SK-N-SH treated with all-trans-retinoic acid at 6 μM for 48 hours (cell line): ENCODE results near the gene KRT20.

Experiments used
- ATAC-seq: fragments of 200-7000 bp; cut with Tn5 transposase; 3 replicates; pipeline ENCODE4 v1.9.1; 2020; ENCODE audit warnings: mild to moderate bottlenecking, moderate library complexity
- ARNTL ChIP-seq: fragments of 450-650 bp; formaldehyde crosslinking; IDR thresholded peaks from 2 replicates; pipeline ENCODE4 v1.5.0; 2020; ENCODE audit warnings: low read depth, mild to moderate bottlenecking, moderate library complexity, borderline replicate concordance
- CSDC2 ChIP-seq: fragments of 250-450 bp; sonication (Bioruptor Pico); IDR thresholded peaks from 2 replicates; pipeline ENCODE4 v1.5.0; 2020; ENCODE audit warnings: mild to moderate bottlenecking, moderate library complexity
- ESRRG ChIP-seq: fragments of 250-450 bp; sonication (Bioruptor Pico); IDR thresholded peaks from 2 replicates; pipeline ENCODE4 v1.6.1; 2021; ENCODE audit warnings: mild to moderate bottlenecking
- ISL1 ChIP-seq: fragments of 250-450 bp; sonication (Bioruptor Pico); IDR thresholded peaks from 2 replicates; pipeline ENCODE4 v2.1.2; 2022; ENCODE audit warnings: mild to moderate bottlenecking, moderate library complexity
- OSR1 ChIP-seq: fragments of 250-450 bp; sonication (Bioruptor Pico); IDR thresholded peaks from 2 replicates; pipeline ENCODE4 v1.8.0; 2022; ENCODE audit warnings: moderate library complexity, mild to moderate bottlenecking, inconsistent platforms
- PPARA ChIP-seq: fragments of 250-450 bp; sonication (Bioruptor Pico); IDR thresholded peaks from 2 replicates; pipeline ENCODE4 v1.5.0; 2020; ENCODE audit warnings: mild to moderate bottlenecking, borderline replicate concordance
- RARB ChIP-seq: fragments of 250-450 bp; sonication (Bioruptor Pico); IDR thresholded peaks from 2 replicates; pipeline ENCODE4 v1.8.0; 2021; ENCODE audit warnings: mild to moderate bottlenecking, moderate library complexity
- TCF4 ChIP-seq: fragments of 250-450 bp; sonication (Bioruptor Pico); IDR thresholded peaks from 2 replicates; pipeline ENCODE4 v1.8.0; 2021; ENCODE audit warnings: mild to moderate bottlenecking, moderate library complexity, borderline replicate concordance
- TOX ChIP-seq: fragments of 250-450 bp; sonication (Bioruptor Pico); IDR thresholded peaks from 2 replicates; pipeline ENCODE4 v1.8.0; 2021; ENCODE audit warnings: mild to moderate bottlenecking, moderate library complexity, borderline replicate concordance
- ZC3H10 ChIP-seq: fragments of 250-450 bp; sonication (Bioruptor Pico); IDR thresholded peaks from 2 replicates; pipeline ENCODE4 v1.5.1; 2021; ENCODE audit warnings: mild to moderate bottlenecking, moderate library complexity
- ZNF565 ChIP-seq: fragments of 450-650 bp; formaldehyde crosslinking; conservative IDR thresholded peaks from 2 replicates; pipeline ENCODE4 v1.5.0; 2020; ENCODE audit warnings: low read depth, mild to moderate bottlenecking, moderate library complexity
- ZNF70 ChIP-seq: fragments of 450-650 bp; formaldehyde crosslinking; IDR thresholded peaks from 2 replicates; pipeline ENCODE4 v1.5.0; 2020; ENCODE audit warnings: mild to moderate bottlenecking, moderate library complexity
- ZNF8 ChIP-seq: fragments of 450-650 bp; formaldehyde crosslinking; IDR thresholded peaks from 2 replicates; pipeline ENCODE4 v1.5.0; 2020; ENCODE audit warnings: mild to moderate bottlenecking, moderate library complexity
- TF ChIP-seq, protein P1 (sequence below): fragments of 250-450 bp; sonication (Bioruptor Pico); IDR thresholded peaks from 2 replicates; pipeline ENCODE4 v1.5.1; 2020; ENCODE audit warnings: low read depth, mild to moderate bottlenecking, moderate library complexity
- TF ChIP-seq, protein P2 (sequence below): fragments of 250-450 bp; sonication (Bioruptor Pico); IDR thresholded peaks from 2 replicates; pipeline ENCODE4 v1.8.0; 2021; ENCODE audit warnings: low read depth, mild to moderate bottlenecking, moderate library complexity, borderline replicate concordance
- TF ChIP-seq, protein P3 (sequence below): fragments of 250-450 bp; sonication (Bioruptor Pico); IDR thresholded peaks from 2 replicates; pipeline ENCODE4 v1.5.0; 2020; ENCODE audit warnings: mild to moderate bottlenecking, moderate library complexity
- TF ChIP-seq, protein P4 (sequence below): fragments of 250-450 bp; sonication (Bioruptor Pico); IDR thresholded peaks from 2 replicates; pipeline ENCODE4 v1.8.0; 2020; ENCODE audit warnings: mild to moderate bottlenecking, moderate library complexity, borderline replicate concordance

The KRT20 gene

DNA sequence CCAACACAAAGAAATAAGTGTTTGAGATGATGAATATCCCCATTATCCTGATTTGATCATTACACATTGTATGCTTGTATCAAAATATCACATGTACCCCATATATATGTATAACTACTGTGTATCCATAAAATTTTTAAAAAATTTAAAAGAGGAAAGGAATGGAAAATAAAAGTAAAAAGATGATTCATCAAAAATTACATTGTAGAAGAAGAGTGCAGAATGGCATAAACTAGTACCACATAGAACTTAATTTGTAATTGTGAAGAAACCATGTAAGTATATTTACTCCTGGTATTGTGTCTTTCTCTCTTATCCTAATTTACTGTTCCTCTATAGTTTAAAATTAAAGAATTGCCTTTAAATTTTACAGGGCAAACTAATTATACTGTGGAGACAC lies 51.2 kb downstream of the KRT20 start (continued):
- TF ChIP-seq, protein P1, sequence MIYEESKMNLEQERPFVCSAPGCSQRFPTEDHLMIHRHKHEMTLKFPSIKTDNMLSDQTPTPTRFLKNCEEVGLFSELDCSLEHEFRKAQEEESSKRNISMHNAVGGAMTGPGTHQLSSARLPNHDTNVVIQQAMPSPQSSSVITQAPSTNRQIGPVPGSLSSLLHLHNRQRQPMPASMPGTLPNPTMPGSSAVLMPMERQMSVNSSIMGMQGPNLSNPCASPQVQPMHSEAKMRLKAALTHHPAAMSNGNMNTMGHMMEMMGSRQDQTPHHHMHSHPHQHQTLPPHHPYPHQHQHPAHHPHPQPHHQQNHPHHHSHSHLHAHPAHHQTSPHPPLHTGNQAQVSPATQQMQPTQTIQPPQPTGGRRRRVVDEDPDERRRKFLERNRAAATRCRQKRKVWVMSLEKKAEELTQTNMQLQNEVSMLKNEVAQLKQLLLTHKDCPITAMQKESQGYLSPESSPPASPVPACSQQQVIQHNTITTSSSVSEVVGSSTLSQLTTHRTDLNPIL = no peak
- no peak for TF ChIP-seq OSR1
- no peak for TF ChIP-seq ESRRG (CRISPR knock-in tag)
- no peak for TF ChIP-seq ARNTL (CRISPR knock-in tag)
- no peak for TF ChIP-seq ZNF70 (CRISPR knock-in tag)

DNA sequence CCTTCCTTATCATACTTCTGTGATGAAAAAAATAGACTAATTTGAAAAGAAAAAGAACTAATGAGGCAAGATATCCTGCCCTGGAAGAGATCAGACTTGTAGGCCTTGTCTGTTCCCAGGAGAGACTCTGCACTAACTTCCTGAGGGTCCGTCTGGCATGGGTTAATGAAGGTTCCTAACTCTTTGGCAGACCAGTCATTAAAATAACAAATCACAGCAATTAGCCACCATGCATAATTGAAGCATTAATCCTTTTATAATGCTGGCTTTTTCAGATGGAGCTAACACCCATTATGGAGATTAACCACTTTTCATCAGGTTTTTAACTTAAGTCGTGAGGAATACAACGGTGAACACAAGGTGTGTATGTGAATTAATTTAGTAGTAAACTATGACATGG lies 52.2 kb downstream of the KRT20 start:
- ATAC-seq = no peak

DNA sequence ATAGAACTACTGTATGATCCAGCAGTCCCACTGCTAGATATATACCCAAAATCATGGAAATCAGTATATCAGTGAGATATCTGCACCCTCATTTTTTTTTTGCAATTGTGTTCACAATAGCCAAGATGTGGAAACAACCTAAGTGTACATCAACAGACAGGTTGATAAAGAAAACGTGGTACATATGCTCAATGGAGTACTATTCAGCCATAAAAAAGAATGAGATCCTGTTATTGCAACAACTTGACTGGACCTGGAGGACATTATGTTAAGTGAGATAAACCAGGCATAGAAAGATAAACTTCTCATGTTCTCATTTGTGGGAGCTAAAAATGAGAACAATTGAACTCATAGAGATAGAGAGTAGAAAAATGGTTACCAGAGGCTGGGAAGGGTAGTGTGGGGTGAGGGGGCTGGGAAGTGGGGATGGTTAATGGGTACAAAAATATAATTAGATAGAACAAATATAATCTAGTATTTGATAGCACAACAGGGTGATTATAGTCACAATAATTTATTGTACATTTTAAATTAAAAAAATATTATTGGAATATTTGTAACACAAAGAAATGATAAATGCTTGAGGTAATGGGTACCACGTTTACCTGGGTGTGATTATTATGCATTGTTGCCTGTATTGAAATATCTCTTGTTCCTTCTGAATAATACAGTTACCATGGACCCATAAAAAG lies 54.8 kb downstream of the KRT20 start:
- ATAC-seq = no peak
- TF ChIP-seq CSDC2 (CRISPR knock-in tag) (no peak), ZNF70 (CRISPR knock-in tag) (no peak), ISL1 (CRISPR knock-in tag) (no peak), ZNF565 (no peak), PPARA (CRISPR knock-in tag) (no peak), ARNTL (CRISPR knock-in tag) (no peak), ZNF8 (no peak), OSR1 (no peak)
- TF ChIP-seq, protein P2, sequence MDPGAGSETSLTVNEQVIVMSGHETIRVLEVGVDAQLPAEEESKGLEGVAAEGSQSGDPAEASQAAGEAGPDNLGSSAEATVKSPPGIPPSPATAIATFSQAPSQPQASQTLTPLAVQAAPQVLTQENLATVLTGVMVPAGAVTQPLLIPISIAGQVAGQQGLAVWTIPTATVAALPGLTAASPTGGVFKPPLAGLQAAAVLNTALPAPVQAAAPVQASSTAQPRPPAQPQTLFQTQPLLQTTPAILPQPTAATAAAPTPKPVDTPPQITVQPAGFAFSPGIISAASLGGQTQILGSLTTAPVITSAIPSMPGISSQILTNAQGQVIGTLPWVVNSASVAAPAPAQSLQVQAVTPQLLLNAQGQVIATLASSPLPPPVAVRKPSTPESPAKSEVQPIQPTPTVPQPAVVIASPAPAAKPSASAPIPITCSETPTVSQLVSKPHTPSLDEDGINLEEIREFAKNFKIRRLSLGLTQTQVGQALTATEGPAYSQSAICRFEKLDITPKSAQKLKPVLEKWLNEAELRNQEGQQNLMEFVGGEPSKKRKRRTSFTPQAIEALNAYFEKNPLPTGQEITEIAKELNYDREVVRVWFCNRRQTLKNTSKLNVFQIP = no peak
- TF ChIP-seq, protein P3, sequence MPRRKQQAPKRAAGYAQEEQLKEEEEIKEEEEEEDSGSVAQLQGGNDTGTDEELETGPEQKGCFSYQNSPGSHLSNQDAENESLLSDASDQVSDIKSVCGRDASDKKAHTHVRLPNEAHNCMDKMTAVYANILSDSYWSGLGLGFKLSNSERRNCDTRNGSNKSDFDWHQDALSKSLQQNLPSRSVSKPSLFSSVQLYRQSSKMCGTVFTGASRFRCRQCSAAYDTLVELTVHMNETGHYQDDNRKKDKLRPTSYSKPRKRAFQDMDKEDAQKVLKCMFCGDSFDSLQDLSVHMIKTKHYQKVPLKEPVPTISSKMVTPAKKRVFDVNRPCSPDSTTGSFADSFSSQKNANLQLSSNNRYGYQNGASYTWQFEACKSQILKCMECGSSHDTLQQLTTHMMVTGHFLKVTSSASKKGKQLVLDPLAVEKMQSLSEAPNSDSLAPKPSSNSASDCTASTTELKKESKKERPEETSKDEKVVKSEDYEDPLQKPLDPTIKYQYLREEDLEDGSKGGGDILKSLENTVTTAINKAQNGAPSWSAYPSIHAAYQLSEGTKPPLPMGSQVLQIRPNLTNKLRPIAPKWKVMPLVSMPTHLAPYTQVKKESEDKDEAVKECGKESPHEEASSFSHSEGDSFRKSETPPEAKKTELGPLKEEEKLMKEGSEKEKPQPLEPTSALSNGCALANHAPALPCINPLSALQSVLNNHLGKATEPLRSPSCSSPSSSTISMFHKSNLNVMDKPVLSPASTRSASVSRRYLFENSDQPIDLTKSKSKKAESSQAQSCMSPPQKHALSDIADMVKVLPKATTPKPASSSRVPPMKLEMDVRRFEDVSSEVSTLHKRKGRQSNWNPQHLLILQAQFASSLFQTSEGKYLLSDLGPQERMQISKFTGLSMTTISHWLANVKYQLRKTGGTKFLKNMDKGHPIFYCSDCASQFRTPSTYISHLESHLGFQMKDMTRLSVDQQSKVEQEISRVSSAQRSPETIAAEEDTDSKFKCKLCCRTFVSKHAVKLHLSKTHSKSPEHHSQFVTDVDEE (CRISPR knock-in tag) = no peak
- TF ChIP-seq, protein P1 = no peak

More for the DNA sequence above, 52.2 kb downstream of the KRT20 start:
- TF ChIP-seq ZNF565 (no peak), CSDC2 (CRISPR knock-in tag) (no peak), ZC3H10 (CRISPR knock-in tag) (no peak), TOX (CRISPR knock-in tag) (no peak), ESRRG (CRISPR knock-in tag) (no peak), ARNTL (CRISPR knock-in tag) (no peak), ZNF8 (no peak), TCF4 (no peak), RARB (no peak)
- TF ChIP-seq, protein P2 = no peak
- TF ChIP-seq, protein P1 = no peak
- TF ChIP-seq, protein P3 (CRISPR knock-in tag) = no peak
- TF ChIP-seq, protein P4, sequence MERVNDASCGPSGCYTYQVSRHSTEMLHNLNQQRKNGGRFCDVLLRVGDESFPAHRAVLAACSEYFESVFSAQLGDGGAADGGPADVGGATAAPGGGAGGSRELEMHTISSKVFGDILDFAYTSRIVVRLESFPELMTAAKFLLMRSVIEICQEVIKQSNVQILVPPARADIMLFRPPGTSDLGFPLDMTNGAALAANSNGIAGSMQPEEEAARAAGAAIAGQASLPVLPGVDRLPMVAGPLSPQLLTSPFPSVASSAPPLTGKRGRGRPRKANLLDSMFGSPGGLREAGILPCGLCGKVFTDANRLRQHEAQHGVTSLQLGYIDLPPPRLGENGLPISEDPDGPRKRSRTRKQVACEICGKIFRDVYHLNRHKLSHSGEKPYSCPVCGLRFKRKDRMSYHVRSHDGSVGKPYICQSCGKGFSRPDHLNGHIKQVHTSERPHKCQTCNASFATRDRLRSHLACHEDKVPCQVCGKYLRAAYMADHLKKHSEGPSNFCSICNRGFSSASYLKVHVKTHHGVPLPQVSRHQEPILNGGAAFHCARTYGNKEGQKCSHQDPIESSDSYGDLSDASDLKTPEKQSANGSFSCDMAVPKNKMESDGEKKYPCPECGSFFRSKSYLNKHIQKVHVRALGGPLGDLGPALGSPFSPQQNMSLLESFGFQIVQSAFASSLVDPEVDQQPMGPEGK (CRISPR knock-in tag) = no peak
